ENCODE data around the gene TMEM109.

DNA sequence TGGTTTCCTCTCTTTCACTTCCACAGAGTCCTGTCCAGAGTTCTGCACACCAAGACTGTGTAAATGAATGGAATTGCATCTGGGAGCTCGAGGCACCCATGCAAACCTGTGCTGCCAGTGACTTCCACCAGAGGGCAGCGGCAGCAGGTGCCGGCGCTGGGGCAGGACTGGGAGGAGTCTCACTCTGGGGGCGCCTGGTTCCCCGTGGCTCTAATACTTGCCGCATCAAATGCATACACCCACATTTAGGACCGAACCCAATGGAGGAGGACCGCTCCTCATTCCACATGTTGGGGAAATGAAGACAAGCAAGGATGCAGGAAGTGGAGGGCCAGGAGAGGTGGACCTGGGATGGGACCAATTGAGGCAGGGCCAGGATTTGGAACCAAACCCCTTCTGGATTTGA is 56.4 kb downstream of the TMEM109 start:
- TF ChIP-seq CC2D1A (CRISPR knock-in tag; IDR thresholded peaks at IDR 0.05): no peak
- TF ChIP-seq, protein P1, sequence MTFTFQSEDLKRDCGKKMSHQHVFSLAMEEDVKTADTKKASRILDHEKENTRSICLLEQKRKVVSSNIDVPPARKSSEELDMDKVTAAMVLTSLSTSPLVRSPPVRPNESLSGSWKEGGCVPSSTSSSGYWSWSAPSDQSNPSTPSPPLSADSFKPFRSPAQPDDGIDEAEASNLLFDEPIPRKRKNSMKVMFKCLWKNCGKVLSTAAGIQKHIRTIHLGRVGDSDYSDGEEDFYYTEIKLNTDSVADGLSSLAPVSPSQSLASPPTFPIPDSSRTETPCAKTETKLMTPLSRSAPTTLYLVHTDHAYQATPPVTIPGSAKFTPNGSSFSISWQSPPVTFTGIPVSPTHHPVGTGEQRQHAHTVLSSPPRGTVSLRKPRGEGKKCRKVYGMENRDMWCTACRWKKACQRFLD (CRISPR knock-in tag; IDR thresholded peaks at IDR 0.05; ENCODE audit: borderline replicate concordance): no peak
